ENCODE results near the gene ARG2.

GRCh38 chr14:67576216-67576955 lies 43.3 kb upstream of the ARG2 start:
- TF ChIP-seq CTCF (IDR thresholded peaks at IDR 0.05; ENCODE audit: low read depth, low read length), result no peak
- no peak for TF ChIP-seq POLR2A (IDR thresholded peaks at IDR 0.05; ENCODE audit: extremely low read depth, insufficient read length)
- TF ChIP-seq MAX (IDR thresholded peaks at IDR 0.05; ENCODE audit: low read depth, low read length), result no peak
- no peak for TF ChIP-seq MYC (IDR thresholded peaks at IDR 0.05; ENCODE audit: low read depth, low read length)
